A549 (cell line): ENCODE measurements around the gene VWA8. TPM values are rescaled to one million over a fixed set of nuclear protein-coding genes. Genes with fewer than 3 reads are reported as not detected.

Source experiments
- ATAC-seq, 2 experiments: fragments of 200-7000 bp in 1 of 2; fragments of >200 bp in 1 of 2; cut with Nextera tagmentation in 1 of 2; cut with Tn5 transposase in 1 of 2; 3 replicates each; pipeline versions ENCODE4 v1.8.0 to v1.9.1; 2018 to 2020; ENCODE audit warnings: mild to moderate bottlenecking in 1 of 2, moderate library complexity in 1 of 2
- CTCF ChIA-PET: fragments of 300-600 bp; sonication (Branson Sonifier 250); formaldehyde crosslinking; extraction: SDS; loops from one replicate; lab custom pipeline; 2021; ENCODE audit warnings: antibody characterized with exemption, inconsistent platforms; lab: Yijun Ruan, JAX
- POLR2A ChIA-PET: fragments of 350-600 bp; formaldehyde crosslinking; extraction: SDS; loops from one replicate; lab custom pipeline; 2021; ENCODE audit warnings: antibody characterized with exemption, inconsistent platforms; lab: Yijun Ruan, JAX
- DNase-seq, 2 experiments: peaks; one replicate each; pipeline versions ENCODE4 v3.0.0 to v3.0.0-alpha.2; 2011 to 2016; ENCODE audit warnings: low read depth in 1 of 2, low spot score in 1 of 2
- FAIRE-seq: peaks from 2 replicates; lab custom pipeline; 2011; peaks lifted over from hg19 to GRCh38; lab: Jason Lieb, UNC
- H3K27ac ChIP-seq, 2 experiments: fragments of >200 bp; sonication (Bioruptor Twin); formaldehyde crosslinking; 3 replicates each; pipeline ENCODE4 v1.5.1; 2016 to 2017
- H3K4me1 ChIP-seq: fragments of >200 bp; sonication (Bioruptor Twin); formaldehyde crosslinking; 3 replicates; pipeline ENCODE4 v1.6.1; 2016
- H3K4me2 ChIP-seq: fragments of >200 bp; sonication (Bioruptor Twin); formaldehyde crosslinking; 3 replicates; pipeline ENCODE4 v1.6.1; 2016
- H3K4me3 ChIP-seq: fragments of >200 bp; sonication (Bioruptor Twin); formaldehyde crosslinking; 3 replicates; pipeline ENCODE4 v1.5.1; 2016
- H3K9me3 ChIP-seq: fragments of >200 bp; sonication (Bioruptor Twin); formaldehyde crosslinking; 3 replicates; pipeline ENCODE4 v1.6.1; 2016
- CEBPB ChIP-seq, 2 experiments: fragments of >200 bp in 1 of 2; sonication (Bioruptor Twin) in 1 of 2; formaldehyde crosslinking in 1 of 2; IDR thresholded peaks; 2 replicates each; pipeline ENCODE4 v1.6.1; 2012 to 2016
- CHD4 ChIP-seq: fragments of 200-600 bp; sonication (generic); IDR thresholded peaks from 2 replicates; pipeline ENCODE4 v1.6.1; 2016; ENCODE audit warnings: antibody characterized with exemption, mild to moderate bottlenecking, borderline replicate concordance
- EP300 ChIP-seq, 2 experiments: fragments of >200 bp; sonication (Bioruptor Twin); formaldehyde crosslinking; IDR thresholded peaks; 2 replicates in 1 of 2; 3 replicates in 1 of 2; pipeline ENCODE4 v1.6.1; 2016 to 2017
- FOSB ChIP-seq: fragments of 250-450 bp; sonication (Bioruptor Pico); IDR thresholded peaks from 2 replicates; pipeline ENCODE4 v1.5.0; 2020; ENCODE audit warnings: mild to moderate bottlenecking, moderate library complexity
- FOXS1 ChIP-seq: fragments of 250-450 bp; sonication (Bioruptor Pico); IDR thresholded peaks from 2 replicates; pipeline ENCODE4 v1.5.0; 2020; ENCODE audit warnings: mild to moderate bottlenecking, moderate library complexity
- HOXA7 ChIP-seq: fragments of 250-450 bp; sonication (Bioruptor Pico); IDR thresholded peaks from 2 replicates; pipeline ENCODE4 v1.5.0; 2020; ENCODE audit warnings: mild to moderate bottlenecking, moderate library complexity
- JUNB ChIP-seq: fragments of >200 bp; sonication (Bioruptor Twin); formaldehyde crosslinking; IDR thresholded peaks from 2 replicates; pipeline ENCODE4 v1.6.1; 2016
- KDM5A ChIP-seq: fragments of 200-600 bp; sonication (generic); IDR thresholded peaks from 2 replicates; pipeline ENCODE4 v1.6.1; 2016; ENCODE audit warnings: antibody characterized with exemption, mild to moderate bottlenecking
- MAZ ChIP-seq: fragments of 150-350 bp; IDR thresholded peaks from 2 replicates; pipeline ENCODE4 v1.6.1; 2014; ENCODE audit warnings: antibody characterized with exemption, low read depth, low read length, borderline replicate concordance
- NFE2L2 ChIP-seq: fragments of 150-350 bp; conservative IDR thresholded peaks from 2 replicates; pipeline ENCODE4 v1.6.1; 2014; ENCODE audit warnings: low read length
- NPAS2 ChIP-seq: fragments of 250-450 bp; sonication (Bioruptor Pico); IDR thresholded peaks from 2 replicates; pipeline ENCODE4 v1.8.0; 2022; ENCODE audit warnings: mild to moderate bottlenecking, moderate library complexity, borderline replicate concordance
- PHF8 ChIP-seq: fragments of 200-600 bp; sonication (generic); IDR thresholded peaks from 2 replicates; pipeline ENCODE4 v1.6.1; 2016; ENCODE audit warnings: low read depth, mild to moderate bottlenecking, antibody characterized with exemption, moderate library complexity, borderline replicate concordance
- POLR2AphosphoS2 ChIP-seq: conservative IDR thresholded peaks from 2 replicates; pipeline ENCODE4 v1.6.1; 2012; ENCODE audit warnings: low read length, improper control_type of control experiment, inconsistent platforms
- ZNF302 ChIP-seq: fragments of 250-450 bp; sonication (Bioruptor Pico); IDR thresholded peaks from 2 replicates; pipeline ENCODE4 v1.9.0; 2021; ENCODE audit warnings: inconsistent platforms, mild to moderate bottlenecking, moderate library complexity
- ZSCAN20 ChIP-seq: fragments of 250-450 bp; sonication (Bioruptor Pico); IDR thresholded peaks from 2 replicates; pipeline ENCODE4 v1.8.0; 2022; ENCODE audit warnings: mild to moderate bottlenecking, moderate library complexity
- WGBS: methylation state at CpG from one replicate; pipeline ENCODE4 v1.1.6; 2017; ENCODE audit errors: missing lambda C conversion rate; 5-methylcytosine and 5-hydroxymethylcytosine counted together
- polyA plus RNA-seq, 4 experiments: library from polyadenylated mRNA; depleted of rRNA in 3 of 4; stranded (reverse); fragments of >200 nt; fragmentation: RNase III in 1 of 4; extraction: RNeasy Plus Mini Kit Qiagen cat#74134 plus additional on column Dnase treatment in 1 of 4; gene quantifications; 2 replicates in 3 of 4; 3 replicates in 1 of 4; pipeline ENCODE4 v1.2.3, GENCODE V29; 2011 to 2017
- TF ChIP-seq, protein P1 (sequence below): fragments of 200-600 bp; sonication (generic); IDR thresholded peaks from 2 replicates; pipeline ENCODE4 v1.6.1; 2016; ENCODE audit warnings: antibody characterized with exemption, mild to moderate bottlenecking, moderate library complexity
- TF ChIP-seq, protein P2 (sequence below): fragments of >200 bp; sonication (Bioruptor Twin); formaldehyde crosslinking; IDR thresholded peaks from 3 replicates; pipeline ENCODE4 v1.6.1; 2016
- TF ChIP-seq, protein P3 (sequence below): fragments of >200 bp; sonication (Bioruptor Twin); formaldehyde crosslinking; IDR thresholded peaks from 2 replicates; pipeline ENCODE4 v1.6.1; 2016
- TF ChIP-seq, protein P4 (sequence below): fragments of 250-450 bp; sonication (Bioruptor Pico); IDR thresholded peaks from 2 replicates; pipeline ENCODE4 v1.5.0; 2021; ENCODE audit warnings: mild to moderate bottlenecking, moderate library complexity, borderline replicate concordance

VWA8 gene
- polyA plus RNA-seq, 2 of the 4 experiments (the other 2 are of a cell fraction): 6.4 to 15.3 TPM

DNA sequence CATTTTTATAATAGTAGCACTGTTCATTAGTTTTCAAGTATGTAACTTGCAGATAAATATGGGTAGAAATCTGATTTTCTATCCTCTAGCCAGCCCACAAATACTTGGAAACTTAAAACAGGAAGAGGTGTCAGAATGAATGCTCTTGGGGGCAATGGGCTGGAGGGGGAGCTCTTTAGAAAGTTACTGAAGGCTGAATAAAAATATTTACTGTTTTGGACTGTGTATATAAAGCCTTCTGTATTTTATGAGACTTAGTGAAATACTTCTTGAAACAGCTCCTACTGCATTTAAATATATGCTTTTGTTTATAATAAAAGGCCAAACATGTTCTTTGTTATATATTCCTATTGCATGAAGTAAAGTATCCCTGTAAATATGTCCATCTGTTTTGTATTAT, 364.7 kb downstream of the VWA8 start:
- ATAC-seq: no peak
- peaks cover 8% of the 10 kb centered on the region; the same call in 2 of the 3 replicates for H3K4me1 ChIP-seq
- H3K4me2 ChIP-seq: no peak overlapping the region
- ChIA-PET POLR2A (no interaction called here), CTCF (interaction anchor here (1.5 kb wide), 1 partner anchor 62 kb away, joined by 3 read pairs; no protein-coding TSS in a partner anchor)
- H3K27ac ChIP-seq: no peak overlapping the region
- no peak for FAIRE-seq
- no peaks in the 10 kb centered on the region for H3K9me3 ChIP-seq
- no peak for DNase-seq
- TF ChIP-seq JUNB (no peak), MAZ (no peak), HOXA7 (CRISPR knock-in tag) (no peak), CEBPB (IDR thresholded peaks at IDR 0.05) (no peak), CHD4 (no peak), PHF8 (no peak), NPAS2 (no peak), POLR2AphosphoS2 (no peak), ZNF302 (no peak), EP300 (IDR thresholded peaks at IDR 0.05) (no peak), ZSCAN20 (CRISPR knock-in tag) (no peak), NFE2L2 (no peak), KDM5A (no peak)
- TF ChIP-seq, protein P1, sequence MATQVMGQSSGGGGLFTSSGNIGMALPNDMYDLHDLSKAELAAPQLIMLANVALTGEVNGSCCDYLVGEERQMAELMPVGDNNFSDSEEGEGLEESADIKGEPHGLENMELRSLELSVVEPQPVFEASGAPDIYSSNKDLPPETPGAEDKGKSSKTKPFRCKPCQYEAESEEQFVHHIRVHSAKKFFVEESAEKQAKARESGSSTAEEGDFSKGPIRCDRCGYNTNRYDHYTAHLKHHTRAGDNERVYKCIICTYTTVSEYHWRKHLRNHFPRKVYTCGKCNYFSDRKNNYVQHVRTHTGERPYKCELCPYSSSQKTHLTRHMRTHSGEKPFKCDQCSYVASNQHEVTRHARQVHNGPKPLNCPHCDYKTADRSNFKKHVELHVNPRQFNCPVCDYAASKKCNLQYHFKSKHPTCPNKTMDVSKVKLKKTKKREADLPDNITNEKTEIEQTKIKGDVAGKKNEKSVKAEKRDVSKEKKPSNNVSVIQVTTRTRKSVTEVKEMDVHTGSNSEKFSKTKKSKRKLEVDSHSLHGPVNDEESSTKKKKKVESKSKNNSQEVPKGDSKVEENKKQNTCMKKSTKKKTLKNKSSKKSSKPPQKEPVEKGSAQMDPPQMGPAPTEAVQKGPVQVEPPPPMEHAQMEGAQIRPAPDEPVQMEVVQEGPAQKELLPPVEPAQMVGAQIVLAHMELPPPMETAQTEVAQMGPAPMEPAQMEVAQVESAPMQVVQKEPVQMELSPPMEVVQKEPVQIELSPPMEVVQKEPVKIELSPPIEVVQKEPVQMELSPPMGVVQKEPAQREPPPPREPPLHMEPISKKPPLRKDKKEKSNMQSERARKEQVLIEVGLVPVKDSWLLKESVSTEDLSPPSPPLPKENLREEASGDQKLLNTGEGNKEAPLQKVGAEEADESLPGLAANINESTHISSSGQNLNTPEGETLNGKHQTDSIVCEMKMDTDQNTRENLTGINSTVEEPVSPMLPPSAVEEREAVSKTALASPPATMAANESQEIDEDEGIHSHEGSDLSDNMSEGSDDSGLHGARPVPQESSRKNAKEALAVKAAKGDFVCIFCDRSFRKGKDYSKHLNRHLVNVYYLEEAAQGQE: no peak
- TF ChIP-seq, protein P2, sequence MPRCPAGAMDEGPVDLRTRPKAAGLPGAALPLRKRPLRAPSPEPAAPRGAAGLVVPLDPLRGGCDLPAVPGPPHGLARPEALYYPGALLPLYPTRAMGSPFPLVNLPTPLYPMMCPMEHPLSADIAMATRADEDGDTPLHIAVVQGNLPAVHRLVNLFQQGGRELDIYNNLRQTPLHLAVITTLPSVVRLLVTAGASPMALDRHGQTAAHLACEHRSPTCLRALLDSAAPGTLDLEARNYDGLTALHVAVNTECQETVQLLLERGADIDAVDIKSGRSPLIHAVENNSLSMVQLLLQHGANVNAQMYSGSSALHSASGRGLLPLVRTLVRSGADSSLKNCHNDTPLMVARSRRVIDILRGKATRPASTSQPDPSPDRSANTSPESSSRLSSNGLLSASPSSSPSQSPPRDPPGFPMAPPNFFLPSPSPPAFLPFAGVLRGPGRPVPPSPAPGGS: no peak
- TF ChIP-seq, protein P3, sequence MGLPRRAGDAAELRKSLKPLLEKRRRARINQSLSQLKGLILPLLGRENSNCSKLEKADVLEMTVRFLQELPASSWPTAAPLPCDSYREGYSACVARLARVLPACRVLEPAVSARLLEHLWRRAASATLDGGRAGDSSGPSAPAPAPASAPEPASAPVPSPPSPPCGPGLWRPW: no peak
- TF ChIP-seq, protein P4, sequence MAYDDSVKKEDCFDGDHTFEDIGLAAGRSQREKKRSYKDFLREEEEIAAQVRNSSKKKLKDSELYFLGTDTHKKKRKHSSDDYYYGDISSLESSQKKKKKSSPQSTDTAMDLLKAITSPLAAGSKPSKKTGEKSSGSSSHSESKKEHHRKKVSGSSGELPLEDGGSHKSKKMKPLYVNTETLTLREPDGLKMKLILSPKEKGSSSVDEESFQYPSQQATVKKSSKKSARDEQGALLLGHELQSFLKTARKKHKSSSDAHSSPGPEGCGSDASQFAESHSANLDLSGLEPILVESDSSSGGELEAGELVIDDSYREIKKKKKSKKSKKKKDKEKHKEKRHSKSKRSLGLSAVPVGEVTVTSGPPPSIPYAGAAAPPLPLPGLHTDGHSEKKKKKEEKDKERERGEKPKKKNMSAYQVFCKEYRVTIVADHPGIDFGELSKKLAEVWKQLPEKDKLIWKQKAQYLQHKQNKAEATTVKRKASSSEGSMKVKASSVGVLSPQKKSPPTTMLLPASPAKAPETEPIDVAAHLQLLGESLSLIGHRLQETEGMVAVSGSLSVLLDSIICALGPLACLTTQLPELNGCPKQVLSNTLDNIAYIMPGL (CRISPR knock-in tag): no peak
- TF ChIP-seq, all 56 proteins: peak for 0
- no peak overlapping the region for H3K4me3 ChIP-seq

DNA sequence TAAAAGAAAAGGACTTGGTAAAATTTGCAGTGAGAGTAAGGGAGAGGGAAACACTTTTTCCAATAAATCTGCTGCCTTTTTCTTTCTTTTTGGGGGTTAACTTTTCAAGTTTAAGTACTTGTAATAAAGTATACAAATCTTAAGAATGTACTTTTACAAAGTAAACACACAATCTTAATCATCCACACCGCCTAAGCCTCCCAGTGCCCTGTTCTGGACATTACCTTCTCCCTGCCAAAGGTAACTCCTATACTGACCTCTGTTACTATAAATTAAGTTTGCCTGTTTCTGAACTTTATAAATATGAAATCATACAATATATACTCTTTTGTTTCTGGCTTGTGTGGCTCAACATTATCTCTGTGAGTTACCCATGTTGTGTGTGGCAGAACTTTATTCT, 365.6 kb downstream of the VWA8 start:
- POLR2A ChIA-PET: no interaction called here
- Histone ChIP-seq H3K4me3 (no peak overlapping the region), H3K4me1 (peaks cover 13% of the 10 kb centered on the region), H3K27ac (no peak overlapping the region; a peak in 1 of 6 replicates), H3K4me2 (no peak overlapping the region), H3K9me3 (no peaks in the 10 kb centered on the region)
- ATAC-seq (no peak), FAIRE-seq (no peak), DNase-seq (no peak)
- CTCF ChIA-PET: interaction anchor here (1.5 kb wide), 1 partner anchor 62 kb away, joined by 3 read pairs; no protein-coding TSS in a partner anchor
- WGBS: 22% methylated on average over 1 of the region's 1 CpG
- TF ChIP-seq CHD4 (no peak), FOXS1 (CRISPR knock-in tag) (no peak), FOSB (CRISPR knock-in tag) (no peak), NPAS2 (no peak)
